Measurements from ENCODE around the gene NR6A1.

NR6A1 gene

DNA sequence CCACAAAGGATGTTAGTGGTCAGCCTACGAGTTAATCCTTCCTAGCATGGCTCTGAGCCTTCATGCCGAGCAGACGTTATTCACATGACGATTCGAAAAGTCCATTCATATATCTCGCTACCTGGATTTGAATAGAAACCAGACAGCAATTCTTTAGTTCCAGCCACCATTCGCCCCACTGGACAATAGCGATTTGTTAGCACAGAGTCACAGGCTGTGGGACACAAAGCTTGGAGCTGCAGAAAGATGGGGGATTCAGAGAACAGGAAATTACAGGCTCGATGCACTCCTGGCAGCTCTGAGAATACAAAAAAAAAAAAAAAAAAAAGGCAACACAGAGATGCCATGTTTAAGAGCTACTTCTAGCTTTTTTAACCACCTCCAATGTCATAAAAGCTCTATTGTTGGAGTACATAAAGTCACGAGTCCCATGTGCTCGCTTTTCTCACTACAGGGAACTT is 110.7 kb downstream of the NR6A1 start:
- no peak overlapping the region for H2BK12ac ChIP-seq (ENCODE audit: low read length)
- DNase-seq (ENCODE audit: low spot score): peak; percentile 79
- peak overlapping the region; percentile 45 for H3K27ac ChIP-seq (replicated peaks; ENCODE audit: low read length)
- peaks cover 0 to 42% of the 10 kb centered on the region in 2 donors for H3K36me3 ChIP-seq (replicated peaks in 1 of 2; ENCODE audit: control insufficient read depth in 2 of 2, insufficient read depth in 2 of 2, low read length in 2 of 2)
- H3K4me2 ChIP-seq (ENCODE audit: insufficient read depth, low read length, poor library complexity, severe bottlenecking): no peak overlapping the region
- H3K4me3 ChIP-seq (ENCODE audit: low read length in 2 of 2): peak overlapping the region in 1 of 2 donors; percentile 58
- no peak overlapping the region for H3K23ac ChIP-seq (ENCODE audit: low read depth, low read length, poor library complexity)
- no peak overlapping the region for H4K8ac ChIP-seq (ENCODE audit: low read depth, low read length)
- H3K4me1 ChIP-seq (ENCODE audit: control insufficient read depth in 2 of 2, insufficient read depth in 1 of 2, low read depth in 1 of 2, low read length in 2 of 2): peaks cover 10 to 23% of the 10 kb centered on the region in 2 donors
- no peaks in the 10 kb centered on the region for H3K79me1 ChIP-seq (ENCODE audit: low read depth, low read length)
- no peak overlapping the region for H2BK5ac ChIP-seq (ENCODE audit: low read length)
- no peak overlapping the region for H3K14ac ChIP-seq (ENCODE audit: low read length)
- H2AK5ac ChIP-seq (ENCODE audit: low read depth, low read length): no peak overlapping the region
- no peak overlapping the region for H2AFZ ChIP-seq (ENCODE audit: low read length)
- no peak overlapping the region for H3K9ac ChIP-seq (ENCODE audit: low read depth, low read length, poor library complexity)
- no peak overlapping the region for H2BK120ac ChIP-seq (ENCODE audit: low read depth, low read length)
- peaks cover 0 to 6% of the 10 kb centered on the region in 2 donors for H3K9me3 ChIP-seq (replicated peaks in 1 of 2; ENCODE audit: control insufficient read depth in 2 of 2, insufficient read depth in 1 of 2, low read depth in 1 of 2, low read length in 2 of 2)
- H2BK15ac ChIP-seq (ENCODE audit: low read length): no peak overlapping the region
- no CpG with 5 or more reads among the region's 11 CpGs for WGBS, 2 donors (ENCODE audit: extremely low coverage in 2 of 2, insufficient read length in 2 of 2, insufficient replicate concordance in 1 of 2)
- H3K27me3 ChIP-seq (ENCODE audit: control insufficient read depth in 3 of 3, insufficient read depth in 3 of 3, low read depth in 1 of 3, low read length in 3 of 3): no peaks in the 10 kb centered on the region
- no peak overlapping the region for H4K91ac ChIP-seq (ENCODE audit: low read depth, low read length, poor library complexity)
- no peak overlapping the region for H3K4ac ChIP-seq (ENCODE audit: low read length)
- no peak overlapping the region for H3K18ac ChIP-seq (ENCODE audit: low read length)

DNA sequence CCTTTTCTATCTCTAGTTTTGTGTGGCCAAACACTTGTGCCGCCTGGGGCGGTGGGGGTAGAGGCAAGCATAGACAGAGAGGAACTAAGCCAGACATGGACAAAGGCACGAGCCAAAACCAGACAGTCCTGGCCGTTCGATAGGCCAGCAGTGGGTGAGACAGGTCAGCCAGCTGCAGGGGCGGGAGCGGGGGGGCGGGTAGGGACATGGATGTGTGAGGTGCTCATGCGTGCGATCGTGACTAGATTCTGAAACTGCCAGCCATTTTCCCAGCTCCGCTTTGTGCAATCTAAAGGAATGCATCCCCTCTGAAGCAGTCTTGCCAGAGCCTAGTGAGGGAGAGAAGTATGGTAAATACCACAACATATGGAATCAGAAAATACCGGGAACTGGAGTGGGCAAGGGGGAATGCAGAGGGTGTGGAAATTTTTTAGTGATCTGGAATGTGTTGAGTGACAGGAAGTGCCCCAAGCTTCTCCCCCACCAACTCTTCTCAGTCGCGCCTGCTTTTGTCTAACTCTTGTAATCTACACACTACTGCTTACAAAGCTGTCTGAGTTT is 111.9 kb downstream of the NR6A1 start:
- Histone ChIP-seq H3K27me3 (ENCODE audit: control insufficient read depth in 3 of 3, insufficient read depth in 3 of 3, low read depth in 1 of 3, low read length in 3 of 3) (no peaks in the 10 kb centered on the region), H3K9me3 (replicated peaks in 1 of 2; ENCODE audit: control insufficient read depth in 2 of 2, insufficient read depth in 1 of 2, low read depth in 1 of 2, low read length in 2 of 2) (peaks cover 0 to 4% of the 10 kb centered on the region in 2 donors), H3K4me1 (ENCODE audit: control insufficient read depth in 2 of 2, insufficient read depth in 1 of 2, low read depth in 1 of 2, low read length in 2 of 2) (peaks cover 10 to 23% of the 10 kb centered on the region in 2 donors), H4K91ac (ENCODE audit: low read depth, low read length, poor library complexity) (no peak overlapping the region), H3K9ac (ENCODE audit: low read depth, low read length, poor library complexity) (no peak overlapping the region), H3K18ac (ENCODE audit: low read length) (no peak overlapping the region), H3K27ac (replicated peaks; ENCODE audit: low read length) (peak overlapping the region; percentile 89), H3K23ac (ENCODE audit: low read depth, low read length, poor library complexity) (no peak overlapping the region), H3K4ac (ENCODE audit: low read length) (no peak overlapping the region), H3K14ac (ENCODE audit: low read length) (no peak overlapping the region), H2BK12ac (ENCODE audit: low read length) (no peak overlapping the region), H2AFZ (ENCODE audit: low read length) (no peak overlapping the region), H3K4me2 (ENCODE audit: insufficient read depth, low read length, poor library complexity, severe bottlenecking) (peak overlapping the region; percentile 59), H3K36me3 (replicated peaks in 1 of 2; ENCODE audit: control insufficient read depth in 2 of 2, insufficient read depth in 2 of 2, low read length in 2 of 2) (peaks cover 0 to 31% of the 10 kb centered on the region in 2 donors), H2BK5ac (ENCODE audit: low read length) (no peak overlapping the region), H3K4me3 (ENCODE audit: low read length in 2 of 2) (peak overlapping the region; percentile 5 to 58), H2BK120ac (ENCODE audit: low read depth, low read length) (no peak overlapping the region), H3K79me1 (ENCODE audit: low read depth, low read length) (no peaks in the 10 kb centered on the region), H4K8ac (ENCODE audit: low read depth, low read length) (no peak overlapping the region), H2BK15ac (ENCODE audit: low read length) (no peak overlapping the region), H2AK5ac (ENCODE audit: low read depth, low read length) (no peak overlapping the region)
- no CpG with 5 or more reads among the region's 15 CpGs for WGBS, 2 donors (ENCODE audit: extremely low coverage in 2 of 2, insufficient read length in 2 of 2, insufficient replicate concordance in 1 of 2)
- peak; percentile 80 for DNase-seq (ENCODE audit: low spot score)

GRCh38 chr9:124658165-124659017 is 112.7 kb downstream of the NR6A1 start:
- Histone ChIP-seq H2BK5ac (ENCODE audit: low read length) (no peak overlapping the region), H3K36me3 (replicated peaks in 1 of 2; ENCODE audit: control insufficient read depth in 2 of 2, insufficient read depth in 2 of 2, low read length in 2 of 2) (peaks cover 0 to 23% of the 10 kb centered on the region in 2 donors), H3K4me2 (ENCODE audit: insufficient read depth, low read length, poor library complexity, severe bottlenecking) (peak overlapping the region; percentile 41), H3K9me3 (replicated peaks in 1 of 2; ENCODE audit: control insufficient read depth in 2 of 2, insufficient read depth in 1 of 2, low read depth in 1 of 2, low read length in 2 of 2) (no peaks in the 10 kb centered on the region), H3K23ac (ENCODE audit: low read depth, low read length, poor library complexity) (no peak overlapping the region), H3K14ac (ENCODE audit: low read length) (no peak overlapping the region), H3K18ac (ENCODE audit: low read length) (no peak overlapping the region), H2BK12ac (ENCODE audit: low read length) (no peak overlapping the region), H4K8ac (ENCODE audit: low read depth, low read length) (no peak overlapping the region), H2BK120ac (ENCODE audit: low read depth, low read length) (no peak overlapping the region), H3K9ac (ENCODE audit: low read depth, low read length, poor library complexity) (no peak overlapping the region), H3K4ac (ENCODE audit: low read length) (no peak overlapping the region), H3K27me3 (ENCODE audit: control insufficient read depth in 3 of 3, insufficient read depth in 3 of 3, low read depth in 1 of 3, low read length in 3 of 3) (no peaks in the 10 kb centered on the region), H2BK15ac (ENCODE audit: low read length) (no peak overlapping the region), H3K27ac (replicated peaks; ENCODE audit: low read length) (peak overlapping the region; percentile 26), H2AK5ac (ENCODE audit: low read depth, low read length) (no peak overlapping the region), H3K79me1 (ENCODE audit: low read depth, low read length) (no peaks in the 10 kb centered on the region), H3K4me3 (ENCODE audit: low read length in 2 of 2) (peak overlapping the region in 1 of 2 donors; percentile 58), H2AFZ (ENCODE audit: low read length) (no peak overlapping the region), H4K91ac (ENCODE audit: low read depth, low read length, poor library complexity) (no peak overlapping the region), H3K4me1 (ENCODE audit: control insufficient read depth in 2 of 2, insufficient read depth in 1 of 2, low read depth in 1 of 2, low read length in 2 of 2) (peaks cover 10 to 23% of the 10 kb centered on the region in 2 donors)
- peak; percentile 51 for DNase-seq (ENCODE audit: low spot score)
- no CpG with 5 or more reads among the region's 14 CpGs for WGBS, 2 donors (ENCODE audit: extremely low coverage in 2 of 2, insufficient read length in 2 of 2, insufficient replicate concordance in 1 of 2)

DNA sequence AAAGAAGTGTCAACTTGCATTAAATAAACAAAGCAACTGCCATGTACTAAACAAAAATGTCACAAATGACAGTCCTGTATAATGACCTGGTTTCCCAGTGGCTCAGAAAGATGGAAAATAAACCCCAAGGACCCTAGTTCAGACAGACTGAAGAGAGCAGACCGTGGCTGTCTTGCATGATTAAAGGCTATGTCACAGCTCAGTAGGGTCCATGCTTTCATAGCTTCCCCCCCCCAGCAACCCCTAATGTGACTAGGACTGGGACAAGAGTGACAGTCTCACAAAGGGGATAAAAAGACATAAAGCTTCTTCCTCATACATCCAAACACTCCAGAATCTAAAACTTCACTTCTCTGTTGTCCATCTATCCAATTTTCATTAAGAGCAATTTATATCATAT is 113.6 kb downstream of the NR6A1 start:
- no peak overlapping the region for H3K23ac ChIP-seq (ENCODE audit: low read depth, low read length, poor library complexity)
- H3K27ac ChIP-seq (replicated peaks; ENCODE audit: low read length): no peak overlapping the region

More for the DNA sequence above, 113.6 kb downstream of the NR6A1 start:
- Histone ChIP-seq H3K79me1 (ENCODE audit: low read depth, low read length) (no peaks in the 10 kb centered on the region), H2BK12ac (ENCODE audit: low read length) (no peak overlapping the region), H3K4me1 (ENCODE audit: control insufficient read depth in 2 of 2, insufficient read depth in 1 of 2, low read depth in 1 of 2, low read length in 2 of 2) (peaks cover 10 to 21% of the 10 kb centered on the region in 2 donors), H3K36me3 (replicated peaks in 1 of 2; ENCODE audit: control insufficient read depth in 2 of 2, insufficient read depth in 2 of 2, low read length in 2 of 2) (peaks cover 0 to 14% of the 10 kb centered on the region in 2 donors), H3K4me2 (ENCODE audit: insufficient read depth, low read length, poor library complexity, severe bottlenecking) (no peak overlapping the region), H3K9ac (ENCODE audit: low read depth, low read length, poor library complexity) (no peak overlapping the region), H3K4me3 (ENCODE audit: low read length in 2 of 2) (no peak overlapping the region), H2BK5ac (ENCODE audit: low read length) (no peak overlapping the region), H4K8ac (ENCODE audit: low read depth, low read length) (no peak overlapping the region), H2BK120ac (ENCODE audit: low read depth, low read length) (no peak overlapping the region), H3K4ac (ENCODE audit: low read length) (no peak overlapping the region), H3K9me3 (replicated peaks in 1 of 2; ENCODE audit: control insufficient read depth in 2 of 2, insufficient read depth in 1 of 2, low read depth in 1 of 2, low read length in 2 of 2) (no peaks in the 10 kb centered on the region), H3K27me3 (ENCODE audit: control insufficient read depth in 3 of 3, insufficient read depth in 3 of 3, low read depth in 1 of 3, low read length in 3 of 3) (no peaks in the 10 kb centered on the region), H2AFZ (ENCODE audit: low read length) (no peak overlapping the region), H3K18ac (ENCODE audit: low read length) (no peak overlapping the region), H2BK15ac (ENCODE audit: low read length) (no peak overlapping the region), H4K91ac (ENCODE audit: low read depth, low read length, poor library complexity) (no peak overlapping the region), H3K14ac (ENCODE audit: low read length) (no peak overlapping the region), H2AK5ac (ENCODE audit: low read depth, low read length) (no peak overlapping the region)
- no CpG with 5 or more reads among the region's 1 CpG for WGBS, 2 donors (ENCODE audit: extremely low coverage in 2 of 2, insufficient read length in 2 of 2, insufficient replicate concordance in 1 of 2)
- DNase-seq (ENCODE audit: low spot score): no peak

Data from neuronal stem cell (in vitro differentiated cells).